GM23338 (cell line): ENCODE data around the gene CCNQ. TPM values are rescaled to one million over a fixed set of nuclear protein-coding genes. Genes with fewer than 3 reads are reported as not detected.

Experiments
- ATAC-seq: fragments of 200-7000 bp; cut with Tn5 transposase; 3 replicates; pipeline ENCODE4 v1.9.1; 2020
- DNase-seq: peaks from one replicate; pipeline ENCODE4 v3.0.0-alpha.2; 2015; ENCODE audit warnings: low spot score
- H2AFZ ChIP-seq: fragments of 200-600 bp; sonication (generic); 2 replicates; pipeline ENCODE4 v1.8.0; 2016; ENCODE audit warnings: antibody characterized with exemption, mild to moderate bottlenecking, moderate library complexity
- H3F3A ChIP-seq: fragments of 200-600 bp; sonication (generic); replicated peaks from 2 replicates; pipeline ENCODE4 v1.8.0; 2017; ENCODE audit warnings: antibody characterized with exemption, mixed run types, low read depth
- H3K27ac ChIP-seq: fragments of 200-600 bp; sonication (generic); 2 replicates; pipeline ENCODE4 v1.6.1; 2016; ENCODE audit warnings: low read depth
- H3K27me3 ChIP-seq: fragments of 200-600 bp; sonication (generic); 2 replicates; pipeline ENCODE4 v1.8.0; 2016; ENCODE audit warnings: mild to moderate bottlenecking, mixed run types, moderate library complexity; ENCODE audit not compliant: insufficient read depth
- H3K36me3 ChIP-seq: fragments of 200-600 bp; sonication (generic); 2 replicates; pipeline ENCODE4 v1.8.0; 2016; ENCODE audit warnings: mild to moderate bottlenecking; ENCODE audit not compliant: insufficient read depth
- H3K4me1 ChIP-seq: fragments of 200-600 bp; sonication (generic); 2 replicates; pipeline ENCODE4 v1.8.0; 2016; ENCODE audit warnings: mild to moderate bottlenecking, moderate library complexity; ENCODE audit not compliant: insufficient read depth
- H3K4me2 ChIP-seq: fragments of 200-600 bp; sonication (generic); 2 replicates; pipeline ENCODE4 v1.7.1; 2017; ENCODE audit warnings: mixed run types
- H3K4me3 ChIP-seq: fragments of 200-600 bp; sonication (generic); 2 replicates; pipeline ENCODE4 v1.6.1; 2016; ENCODE audit warnings: mixed run types
- H3K79me2 ChIP-seq: fragments of 200-600 bp; sonication (generic); replicated peaks from 2 replicates; pipeline ENCODE4 v1.8.0; 2017; ENCODE audit warnings: mild to moderate bottlenecking; ENCODE audit not compliant: insufficient read depth
- H3K9me2 ChIP-seq: fragments of 200-600 bp; sonication (generic); 2 replicates; pipeline ENCODE4 v1.8.0; 2017; ENCODE audit not compliant: insufficient read depth
- H4K20me1 ChIP-seq: fragments of 200-600 bp; sonication (generic); replicated peaks from 2 replicates; pipeline ENCODE4 v1.8.0; 2017; ENCODE audit warnings: mild to moderate bottlenecking; ENCODE audit not compliant: insufficient read depth
- H3K27ac Mint-ChIP-seq: 2 replicates; pipeline ENCODE4 v1.8.0; 2020; ENCODE audit warnings: inconsistent platforms, mild to moderate bottlenecking, moderate library complexity, mixed read lengths
- H3K27me3 Mint-ChIP-seq: 3 replicates; pipeline ENCODE4 v1.8.0; 2022; ENCODE audit warnings: low read depth, mild to moderate bottlenecking, moderate library complexity, mixed read lengths, inconsistent platforms; ENCODE audit not compliant: insufficient read depth, poor library complexity
- H3K36me3 Mint-ChIP-seq: 3 replicates; pipeline ENCODE4 v1.8.0; 2021; ENCODE audit warnings: low read depth, mild to moderate bottlenecking, inconsistent platforms, moderate library complexity, mixed read lengths
- H3K4me1 Mint-ChIP-seq: 3 replicates; pipeline ENCODE4 v1.8.0; 2020; ENCODE audit warnings: mild to moderate bottlenecking, inconsistent platforms, mixed read lengths
- H3K4me3 Mint-ChIP-seq: 3 replicates; pipeline ENCODE4 v1.8.0; 2021; ENCODE audit warnings: moderate library complexity, mild to moderate bottlenecking, inconsistent platforms, mixed read lengths
- H3K9me3 Mint-ChIP-seq: 3 replicates; pipeline ENCODE4 v1.8.0; 2020; ENCODE audit warnings: moderate library complexity, mild to moderate bottlenecking, inconsistent platforms, mixed read lengths
- CREB1 ChIP-seq: fragments of 250-450 bp; sonication (Bioruptor Pico); IDR thresholded peaks from 2 replicates; pipeline ENCODE4 v1.5.0; 2020; ENCODE audit warnings: low read depth, mild to moderate bottlenecking, moderate library complexity
- CTCF ChIP-seq, 2 experiments: fragments of 200-600 bp in 1 of 2; sonication (generic) in 1 of 2; conservative IDR thresholded peaks; 2 replicates each; pipeline versions ENCODE4 v1.5.1 to v1.6.1; 2016 to 2017; ENCODE audit warnings: antibody characterized with exemption in 2 of 2, low read depth in 2 of 2, mild to moderate bottlenecking in 2 of 2, moderate library complexity in 1 of 2
- ETS1 ChIP-seq: IDR thresholded peaks from 2 replicates; pipeline ENCODE4 v1.6.1; 2016; ENCODE audit warnings: antibody characterized with exemption
- EZH2 ChIP-seq: fragments of 200-600 bp; sonication (generic); IDR thresholded peaks from one replicate; pipeline ENCODE4 v1.8.0; 2017; ENCODE audit warnings: antibody characterized with exemption, mild to moderate bottlenecking, low read depth; ENCODE audit not compliant: unreplicated experiment
- EZH2phosphoT487 ChIP-seq: fragments of 200-600 bp; sonication (generic); IDR thresholded peaks from one replicate; pipeline ENCODE4 v1.8.1; 2018; ENCODE audit warnings: antibody characterized with exemption; ENCODE audit not compliant: unreplicated experiment
- JUNB ChIP-seq: IDR thresholded peaks from one replicate; pipeline ENCODE4 v1.6.1; 2016; ENCODE audit warnings: antibody characterized with exemption; ENCODE audit not compliant: unreplicated experiment
- NANOG ChIP-seq: IDR thresholded peaks from 2 replicates; pipeline ENCODE4 v1.6.1; 2016; ENCODE audit warnings: antibody characterized with exemption, borderline replicate concordance
- POLR2AphosphoS5 ChIP-seq: IDR thresholded peaks from 2 replicates; pipeline ENCODE4 v1.6.1; 2016; ENCODE audit warnings: antibody characterized with exemption, low read depth
- REST ChIP-seq: IDR thresholded peaks from one replicate; pipeline ENCODE4 v1.6.1; 2018; ENCODE audit warnings: antibody characterized with exemption; ENCODE audit not compliant: unreplicated experiment
- STAT1 ChIP-seq: IDR thresholded peaks from one replicate; pipeline ENCODE4 v1.6.1; 2016; ENCODE audit warnings: antibody characterized with exemption; ENCODE audit not compliant: unreplicated experiment
- ZNF114 ChIP-seq: fragments of 250-450 bp; sonication (Bioruptor Pico); IDR thresholded peaks from 2 replicates; pipeline ENCODE4 v1.5.0; 2020; ENCODE audit warnings: mild to moderate bottlenecking, moderate library complexity
- ZNF331 ChIP-seq: fragments of 250-450 bp; sonication (Bioruptor Pico); IDR thresholded peaks from 2 replicates; pipeline ENCODE4 v1.5.0; 2020; ENCODE audit warnings: low read depth, mild to moderate bottlenecking, moderate library complexity
- ZNF462 ChIP-seq: fragments of 250-450 bp; sonication (Bioruptor Pico); IDR thresholded peaks from 2 replicates; pipeline ENCODE4 v1.5.0; 2020; ENCODE audit warnings: mild to moderate bottlenecking, moderate library complexity
- polyA plus RNA-seq: library from polyadenylated mRNA; unstranded; fragments of >200 nt; fragmentation: Nextera tagmentation; extraction: Ambion mirVana; gene quantifications from 2 replicates; pipeline ENCODE4 v1.2.1, GENCODE V29; 2016
- total RNA-seq: library from RNA; depleted of rRNA; stranded (reverse); fragments of >200 nt; shearing (Covaris generic); gene quantifications from 2 replicates; pipeline ENCODE4 v1.2.3, GENCODE V29; 2014

CCNQ gene
- total and polyA plus RNA-seq, 2 experiments from 2014 or later, result 19.4 to 30.2 TPM

- Histone ChIP-seq H3K4me2 (no peak overlapping the region), H3K27ac (no peak overlapping the region), H3F3A (no peaks in the 10 kb centered on the region), H3K4me3 (no peak overlapping the region), H4K20me1 (no peaks in the 10 kb centered on the region), H3K4me1 (no peaks in the 10 kb centered on the region), H3K36me3 (no peaks in the 10 kb centered on the region), H3K27me3 (no peaks in the 10 kb centered on the region), H2AFZ (no peak overlapping the region), H3K9me2 (no peaks in the 10 kb centered on the region), H3K79me2 (no peaks in the 10 kb centered on the region)
- Mint-ChIP-seq H3K27me3 (peaks cover 2% of the 10 kb centered on the region), H3K36me3 (0 out of 3 replicates have a peak, but pooled peaks cover 9% of the 10 kb centered on the region), H3K4me3 (no peak overlapping the region), H3K9me3 (no peaks in the 10 kb centered on the region; the same call in 2 of the 3 replicates), H3K4me1 (peaks cover 20% of the 10 kb centered on the region), H3K27ac (no peak overlapping the region)
- DNase-seq, result no peak
- TF ChIP-seq ZNF462 (CRISPR knock-in tag) (no peak), REST (no peak), ETS1 (no peak), STAT1 (no peak), EZH2phosphoT487 (no peak), CREB1 (CRISPR knock-in tag) (no peak), POLR2AphosphoS5 (no peak), ZNF331 (no peak), CTCF (conservative IDR thresholded peaks at IDR 0.05; ENCODE audit: low read depth in 2 of 2) (no peak), NANOG (no peak), JUNB (no peak), EZH2 (no peak), ZNF114 (no peak)
- ATAC-seq, result no peak
These were observed 15.5 kb downstream of the CCNQ start for GRCh38 chrX:153583433-153583832.
